Neural cell (in vitro differentiated cells): ENCODE measurements around the gene ADSS1. TPM values are rescaled to one million over a fixed set of nuclear protein-coding genes. Genes with fewer than 3 reads are reported as not detected.

ENCODE experiments used
- H2AFZ ChIP-seq: fragments of 200-600, 300-800 bp; sonication (generic), shearing (Covaris generic); 2 replicates; pipeline ENCODE4 v1.6.0; 2014; ENCODE audit warnings: low read depth, mild to moderate bottlenecking, antibody characterized with exemption, low read length, moderate library complexity
- H3F3A ChIP-seq: fragments of 200-600 bp; shearing (Covaris generic); 2 replicates; pipeline ENCODE4 v1.6.1; 2016; ENCODE audit warnings: mild to moderate bottlenecking, moderate library complexity, mixed read lengths, antibody characterized with exemption, low read length; ENCODE audit not compliant: insufficient read depth, poor library complexity, severe bottlenecking
- H3K27ac ChIP-seq: fragments of 200-600, 300-800 bp; sonication (generic), shearing (Covaris generic); 2 replicates; pipeline ENCODE4 v1.5.1; 2014; ENCODE audit warnings: mild to moderate bottlenecking, low read length, moderate library complexity
- H3K27me3 ChIP-seq: fragments of 300-800, 200-600 bp; sonication (generic), shearing (Covaris generic); 2 replicates; pipeline ENCODE4 v1.6.0; 2014; ENCODE audit warnings: mild to moderate bottlenecking, low read depth, low read length, moderate library complexity; ENCODE audit not compliant: insufficient read depth
- H3K36me3 ChIP-seq: fragments of 300-800, 200-600 bp; sonication (generic), shearing (Covaris generic); 2 replicates; pipeline ENCODE4 v1.5.1; 2014; ENCODE audit warnings: mild to moderate bottlenecking, antibody characterized with exemption, low read length, moderate library complexity; ENCODE audit not compliant: insufficient read depth
- H3K4me2 ChIP-seq: fragments of 300-800, 200-600 bp; sonication (generic), shearing (Covaris generic); 2 replicates; pipeline ENCODE4 v1.6.0; 2014; ENCODE audit warnings: mild to moderate bottlenecking, low read length
- H3K4me3 ChIP-seq: fragments of 300-800, 200-600 bp; sonication (generic), shearing (Covaris generic); 2 replicates; pipeline ENCODE4 v1.5.1; 2014; ENCODE audit warnings: mild to moderate bottlenecking, low read length, moderate library complexity
- H3K79me2 ChIP-seq: fragments of 200-600 bp; shearing (Covaris generic); replicated peaks from 2 replicates; pipeline ENCODE4 v1.6.0; 2014; ENCODE audit warnings: mild to moderate bottlenecking, low read length, moderate library complexity; ENCODE audit not compliant: insufficient read depth
- H3K9ac ChIP-seq: fragments of 300-800, 200-600 bp; sonication (generic), shearing (Covaris generic); 2 replicates; pipeline ENCODE4 v1.6.1; 2016; ENCODE audit warnings: mild to moderate bottlenecking, low read length, mixed read lengths
- H3K9me2 ChIP-seq: fragments of 200-600 bp; shearing (Covaris generic); 2 replicates; pipeline ENCODE4 v1.6.1; 2016; ENCODE audit warnings: mild to moderate bottlenecking, low read length, mixed read lengths; ENCODE audit not compliant: insufficient read depth
- H3K9me3 ChIP-seq: fragments of 200-600, 300-800 bp; sonication (generic), shearing (Covaris generic); 2 replicates; pipeline ENCODE4 v1.6.1; 2016; ENCODE audit warnings: mild to moderate bottlenecking, mixed run types, low read length, moderate library complexity, mixed read lengths
- H4K20me1 ChIP-seq: fragments of 200-600 bp; shearing (Covaris generic); 2 replicates; pipeline ENCODE4 v1.6.1; 2016; ENCODE audit warnings: mild to moderate bottlenecking, mixed run types; ENCODE audit not compliant: insufficient read depth
- EP300 ChIP-seq: fragments of 450-650 bp; conservative IDR thresholded peaks from 2 replicates; pipeline ENCODE4 v1.6.1; 2014; ENCODE audit warnings: antibody characterized with exemption, mild to moderate bottlenecking, moderate library complexity; ENCODE audit not compliant: poor library complexity, severe bottlenecking
- EZH2 ChIP-seq: fragments of 200-600, 300-800 bp; shearing (Covaris generic), sonication (generic); IDR thresholded peaks from 2 replicates; pipeline ENCODE4 v1.6.1; 2014; ENCODE audit warnings: antibody characterized with exemption, low read length, borderline replicate concordance, mild to moderate bottlenecking; ENCODE audit not compliant: insufficient read depth, poor library complexity, severe bottlenecking
- MXI1 ChIP-seq: fragments of 450-650 bp; conservative IDR thresholded peaks from 2 replicates; pipeline ENCODE4 v1.6.1; 2014; ENCODE audit warnings: antibody characterized with exemption, mild to moderate bottlenecking; ENCODE audit not compliant: poor library complexity, severe bottlenecking
- POLR2AphosphoS5 ChIP-seq: IDR thresholded peaks from 2 replicates; pipeline ENCODE4 v1.6.1; 2012
- RAD21 ChIP-seq: fragments of 450-650 bp; conservative IDR thresholded peaks from 2 replicates; pipeline ENCODE4 v1.6.1; 2014; ENCODE audit warnings: antibody characterized with exemption, mild to moderate bottlenecking, moderate library complexity
- REST ChIP-seq: IDR thresholded peaks from 2 replicates; pipeline ENCODE4 v1.6.1; 2012; ENCODE audit warnings: borderline replicate concordance
- SMC3 ChIP-seq: fragments of 450-650 bp; conservative IDR thresholded peaks from 2 replicates; pipeline ENCODE4 v1.6.1; 2014; ENCODE audit warnings: antibody characterized with exemption, mild to moderate bottlenecking, moderate library complexity; ENCODE audit not compliant: poor library complexity
- TAF1 ChIP-seq: IDR thresholded peaks from 2 replicates; pipeline ENCODE4 v1.6.1; 2012; ENCODE audit warnings: low read depth
- polyA plus RNA-seq: library from polyadenylated mRNA; depleted of rRNA; stranded (reverse); fragments of >200 nt; gene quantifications from 2 replicates; pipeline ENCODE4 v1.2.3, GENCODE V29; 2014
- TF ChIP-seq, protein P1 (sequence below): fragments of 450-650 bp; IDR thresholded peaks from 2 replicates; pipeline ENCODE4 v1.5.1; 2014; ENCODE audit warnings: antibody characterized with exemption, mild to moderate bottlenecking, moderate library complexity; ENCODE audit not compliant: poor library complexity, severe bottlenecking

Gene ADSS1
- polyA plus RNA-seq, 1 donor from 2014 or later = 4.3 TPM

GRCh38 chr14:104691546-104692260 is 32.3 kb upstream of the ADSS1 start (continued):
- no peak for TF ChIP-seq EZH2
- no peak for TF ChIP-seq RAD21

DNA sequence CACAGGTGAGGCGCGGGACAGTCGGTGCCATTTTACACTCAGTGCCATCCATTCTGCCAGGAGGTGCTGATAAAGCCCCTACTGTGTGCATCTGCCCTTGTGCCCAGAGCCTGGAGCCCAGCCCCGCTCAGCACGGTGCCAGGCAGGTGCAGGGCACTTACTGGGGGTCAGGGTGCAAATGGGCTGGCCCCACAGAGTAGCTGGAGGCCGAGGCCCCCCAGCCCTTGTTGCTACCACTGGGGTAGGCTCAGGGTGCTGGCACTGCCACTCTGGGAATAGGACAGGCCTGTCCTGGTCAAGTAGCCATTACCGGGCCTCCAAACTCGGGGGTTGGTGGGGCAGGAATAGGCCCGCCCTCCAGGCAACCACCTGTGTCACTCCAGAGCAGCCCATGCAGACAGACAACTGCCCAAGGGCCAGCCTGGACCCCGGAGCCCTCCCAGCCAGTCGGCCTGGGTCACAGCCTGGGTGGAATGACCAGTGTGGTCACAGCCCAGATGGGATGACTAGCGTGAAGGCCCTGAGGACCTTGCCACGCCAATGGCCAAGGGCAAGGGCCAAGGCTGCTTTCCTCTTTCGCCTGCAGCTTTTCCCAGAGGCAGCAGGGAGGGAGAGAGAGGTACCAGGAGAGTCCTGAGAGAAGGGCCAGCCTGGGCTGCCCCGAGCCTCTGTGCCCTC is 31.6 kb upstream of the ADSS1 start:
- Histone ChIP-seq H3K27me3 (peaks cover 5% of the 10 kb centered on the region), H4K20me1 (no peaks in the 10 kb centered on the region), H2AFZ (no peak overlapping the region), H3K9ac (no peak overlapping the region), H3F3A (no peaks in the 10 kb centered on the region), H3K4me2 (no peak overlapping the region), H3K27ac (no peak overlapping the region), H3K4me3 (no peak overlapping the region), H3K9me2 (no peaks in the 10 kb centered on the region), H3K9me3 (no peaks in the 10 kb centered on the region), H3K79me2 (no peaks in the 10 kb centered on the region), H3K36me3 (no peaks in the 10 kb centered on the region)
- no peak for TF ChIP-seq REST
- no peak for TF ChIP-seq EZH2
- no peak for TF ChIP-seq RAD21
- TF ChIP-seq TAF1 = no peak
- no peak for TF ChIP-seq MXI1
- TF ChIP-seq EP300 = no peak
- no peak for TF ChIP-seq SMC3
- TF ChIP-seq, protein P1, sequence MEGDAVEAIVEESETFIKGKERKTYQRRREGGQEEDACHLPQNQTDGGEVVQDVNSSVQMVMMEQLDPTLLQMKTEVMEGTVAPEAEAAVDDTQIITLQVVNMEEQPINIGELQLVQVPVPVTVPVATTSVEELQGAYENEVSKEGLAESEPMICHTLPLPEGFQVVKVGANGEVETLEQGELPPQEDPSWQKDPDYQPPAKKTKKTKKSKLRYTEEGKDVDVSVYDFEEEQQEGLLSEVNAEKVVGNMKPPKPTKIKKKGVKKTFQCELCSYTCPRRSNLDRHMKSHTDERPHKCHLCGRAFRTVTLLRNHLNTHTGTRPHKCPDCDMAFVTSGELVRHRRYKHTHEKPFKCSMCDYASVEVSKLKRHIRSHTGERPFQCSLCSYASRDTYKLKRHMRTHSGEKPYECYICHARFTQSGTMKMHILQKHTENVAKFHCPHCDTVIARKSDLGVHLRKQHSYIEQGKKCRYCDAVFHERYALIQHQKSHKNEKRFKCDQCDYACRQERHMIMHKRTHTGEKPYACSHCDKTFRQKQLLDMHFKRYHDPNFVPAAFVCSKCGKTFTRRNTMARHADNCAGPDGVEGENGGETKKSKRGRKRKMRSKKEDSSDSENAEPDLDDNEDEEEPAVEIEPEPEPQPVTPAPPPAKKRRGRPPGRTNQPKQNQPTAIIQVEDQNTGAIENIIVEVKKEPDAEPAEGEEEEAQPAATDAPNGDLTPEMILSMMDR = no peak
- TF ChIP-seq POLR2AphosphoS5 = no peak

DNA sequence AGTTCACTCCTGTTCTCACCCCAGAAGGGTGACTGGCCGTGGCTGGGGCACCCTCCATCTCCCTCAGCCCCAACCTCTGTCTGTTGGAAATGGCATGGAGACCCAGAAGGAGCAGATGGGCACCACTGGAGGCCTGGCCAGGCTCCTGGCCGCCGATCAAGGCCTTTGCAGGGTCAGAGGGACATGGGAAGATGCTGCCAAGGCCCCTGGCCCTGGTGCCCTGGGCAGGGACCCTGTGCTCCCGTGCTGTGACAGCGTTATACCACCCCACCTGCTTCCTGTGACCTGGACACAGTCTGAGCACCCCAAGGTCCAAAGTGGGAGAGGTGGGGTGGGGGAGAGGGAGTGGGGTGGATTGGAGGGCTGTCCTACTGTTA is 31.1 kb upstream of the ADSS1 start:
- Histone ChIP-seq H2AFZ (no peak overlapping the region), H3K79me2 (no peaks in the 10 kb centered on the region), H3F3A (no peaks in the 10 kb centered on the region), H3K4me3 (no peak overlapping the region), H3K4me2 (no peak overlapping the region), H3K36me3 (no peaks in the 10 kb centered on the region), H3K9ac (no peak overlapping the region), H3K27me3 (peaks cover 5% of the 10 kb centered on the region), H3K27ac (no peak overlapping the region), H3K9me3 (no peaks in the 10 kb centered on the region), H4K20me1 (no peaks in the 10 kb centered on the region), H3K9me2 (no peaks in the 10 kb centered on the region)
- TF ChIP-seq TAF1 (no peak), RAD21 (no peak), SMC3 (no peak), REST (no peak), POLR2AphosphoS5 (no peak), EP300 (no peak)
- TF ChIP-seq, protein P1 = no peak
